ENCODE data around the gene PCSK1N. TPM values are rescaled to one million over a fixed set of nuclear protein-coding genes. Genes with fewer than 3 reads are reported as not detected.

PCSK1N gene
- total and polyA plus RNA-seq, 2 of the 13 experiments (the other 11 are each of a cell fraction or from before 2014, with no cell fraction given): 4.5 to 14.0 TPM

DNA sequence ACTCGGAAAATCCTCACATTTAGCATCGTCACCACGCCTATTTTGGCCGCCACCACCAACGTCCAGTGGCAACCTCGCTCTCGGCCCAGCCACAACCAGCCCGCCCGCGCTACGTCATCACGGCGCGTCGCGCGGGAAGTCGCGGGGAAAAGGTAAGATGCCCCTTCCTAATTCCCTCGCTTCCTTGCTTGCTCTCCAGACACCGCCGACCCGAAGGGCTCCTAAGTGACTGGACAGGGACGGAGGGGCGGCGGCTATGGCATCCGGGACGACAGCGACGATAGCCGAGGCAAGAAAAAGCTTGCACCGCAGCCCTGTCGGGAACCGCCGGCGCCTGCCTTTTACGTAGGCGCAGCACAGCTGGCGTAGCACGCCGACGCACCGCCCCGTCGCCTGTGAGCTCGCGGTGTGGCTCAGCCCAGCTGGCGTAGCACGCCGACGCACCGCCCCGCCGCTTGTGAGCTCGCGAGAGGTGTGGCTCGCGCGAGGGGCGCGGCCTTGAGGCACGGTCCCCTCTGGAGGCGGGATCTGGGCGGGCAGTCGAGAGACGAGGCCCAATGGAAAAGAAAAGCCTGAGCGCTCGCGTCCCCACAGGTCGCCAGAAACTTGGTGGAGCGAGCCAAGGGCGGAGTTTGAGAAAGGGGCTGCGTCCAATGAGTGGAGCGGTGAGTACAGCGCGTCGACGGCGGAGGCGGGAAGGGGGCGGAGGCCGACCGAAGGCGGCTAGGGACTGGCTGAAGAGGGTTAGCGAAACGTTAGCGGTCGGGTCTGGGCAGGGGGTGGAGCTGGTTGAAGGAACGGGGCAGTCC, 33.9 kb downstream of the PCSK1N start, which contains the start of gene HDAC6 (continued):
- no peak for TF ChIP-seq ZNF816 (CRISPR knock-in tag; IDR thresholded peaks at IDR 0.05; ENCODE audit: borderline replicate concordance)
- TF ChIP-seq, protein P1, sequence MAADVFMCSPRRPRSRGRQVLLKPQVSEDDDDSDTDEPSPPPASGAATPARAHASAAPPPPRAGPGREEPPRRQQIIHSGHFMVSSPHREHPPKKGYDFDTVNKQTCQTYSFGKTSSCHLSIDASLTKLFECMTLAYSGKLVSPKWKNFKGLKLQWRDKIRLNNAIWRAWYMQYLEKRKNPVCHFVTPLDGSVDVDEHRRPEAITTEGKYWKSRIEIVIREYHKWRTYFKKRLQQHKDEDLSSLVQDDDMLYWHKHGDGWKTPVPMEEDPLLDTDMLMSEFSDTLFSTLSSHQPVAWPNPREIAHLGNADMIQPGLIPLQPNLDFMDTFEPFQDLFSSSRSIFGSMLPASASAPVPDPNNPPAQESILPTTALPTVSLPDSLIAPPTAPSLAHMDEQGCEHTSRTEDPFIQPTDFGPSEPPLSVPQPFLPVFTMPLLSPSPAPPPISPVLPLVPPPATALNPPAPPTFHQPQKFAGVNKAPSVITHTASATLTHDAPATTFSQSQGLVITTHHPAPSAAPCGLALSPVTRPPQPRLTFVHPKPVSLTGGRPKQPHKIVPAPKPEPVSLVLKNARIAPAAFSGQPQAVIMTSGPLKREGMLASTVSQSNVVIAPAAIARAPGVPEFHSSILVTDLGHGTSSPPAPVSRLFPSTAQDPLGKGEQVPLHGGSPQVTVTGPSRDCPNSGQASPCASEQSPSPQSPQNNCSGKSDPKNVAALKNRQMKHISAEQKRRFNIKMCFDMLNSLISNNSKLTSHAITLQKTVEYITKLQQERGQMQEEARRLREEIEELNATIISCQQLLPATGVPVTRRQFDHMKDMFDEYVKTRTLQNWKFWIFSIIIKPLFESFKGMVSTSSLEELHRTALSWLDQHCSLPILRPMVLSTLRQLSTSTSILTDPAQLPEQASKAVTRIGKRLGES (CRISPR knock-in tag; IDR thresholded peaks at IDR 0.05; ENCODE audit: borderline replicate concordance): no peak
- TF ChIP-seq, protein P2, sequence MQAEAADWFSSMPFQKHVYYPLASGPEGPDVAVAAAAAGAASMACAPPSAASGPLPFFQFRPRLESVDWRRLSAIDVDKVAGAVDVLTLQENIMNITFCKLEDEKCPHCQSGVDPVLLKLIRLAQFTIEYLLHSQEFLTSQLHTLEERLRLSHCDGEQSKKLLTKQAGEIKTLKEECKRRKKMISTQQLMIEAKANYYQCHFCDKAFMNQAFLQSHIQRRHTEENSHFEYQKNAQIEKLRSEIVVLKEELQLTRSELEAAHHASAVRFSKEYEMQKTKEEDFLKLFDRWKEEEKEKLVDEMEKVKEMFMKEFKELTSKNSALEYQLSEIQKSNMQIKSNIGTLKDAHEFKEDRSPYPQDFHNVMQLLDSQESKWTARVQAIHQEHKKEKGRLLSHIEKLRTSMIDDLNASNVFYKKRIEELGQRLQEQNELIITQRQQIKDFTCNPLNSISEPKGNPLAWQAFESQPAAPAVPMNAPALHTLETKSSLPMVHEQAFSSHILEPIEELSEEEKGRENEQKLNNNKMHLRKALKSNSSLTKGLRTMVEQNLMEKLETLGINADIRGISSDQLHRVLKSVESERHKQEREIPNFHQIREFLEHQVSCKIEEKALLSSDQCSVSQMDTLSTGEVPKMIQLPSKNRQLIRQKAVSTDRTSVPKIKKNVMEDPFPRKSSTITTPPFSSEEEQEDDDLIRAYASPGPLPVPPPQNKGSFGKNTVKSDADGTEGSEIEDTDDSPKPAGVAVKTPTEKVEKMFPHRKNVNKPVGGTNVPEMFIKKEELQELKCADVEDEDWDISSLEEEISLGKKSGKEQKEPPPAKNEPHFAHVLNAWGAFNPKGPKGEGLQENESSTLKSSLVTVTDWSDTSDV (CRISPR knock-in tag; IDR thresholded peaks at IDR 0.05): no peak
- TF ChIP-seq U2AF1 (optimal IDR thresholded peaks at IDR 0.05; ENCODE audit: low read depth, low read length): no peak
- TF ChIP-seq, protein P3, sequence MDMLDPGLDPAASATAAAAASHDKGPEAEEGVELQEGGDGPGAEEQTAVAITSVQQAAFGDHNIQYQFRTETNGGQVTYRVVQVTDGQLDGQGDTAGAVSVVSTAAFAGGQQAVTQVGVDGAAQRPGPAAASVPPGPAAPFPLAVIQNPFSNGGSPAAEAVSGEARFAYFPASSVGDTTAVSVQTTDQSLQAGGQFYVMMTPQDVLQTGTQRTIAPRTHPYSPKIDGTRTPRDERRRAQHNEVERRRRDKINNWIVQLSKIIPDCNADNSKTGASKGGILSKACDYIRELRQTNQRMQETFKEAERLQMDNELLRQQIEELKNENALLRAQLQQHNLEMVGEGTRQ (IDR thresholded peaks at IDR 0.05; ENCODE audit: low read depth, low read length): no peak
- TF ChIP-seq, protein P3 (CRISPR knock-in tag; IDR thresholded peaks at IDR 0.05; ENCODE audit: borderline replicate concordance): peak; percentile 23; the same call in 1 of the 2 replicates
- TF ChIP-seq, protein P4, sequence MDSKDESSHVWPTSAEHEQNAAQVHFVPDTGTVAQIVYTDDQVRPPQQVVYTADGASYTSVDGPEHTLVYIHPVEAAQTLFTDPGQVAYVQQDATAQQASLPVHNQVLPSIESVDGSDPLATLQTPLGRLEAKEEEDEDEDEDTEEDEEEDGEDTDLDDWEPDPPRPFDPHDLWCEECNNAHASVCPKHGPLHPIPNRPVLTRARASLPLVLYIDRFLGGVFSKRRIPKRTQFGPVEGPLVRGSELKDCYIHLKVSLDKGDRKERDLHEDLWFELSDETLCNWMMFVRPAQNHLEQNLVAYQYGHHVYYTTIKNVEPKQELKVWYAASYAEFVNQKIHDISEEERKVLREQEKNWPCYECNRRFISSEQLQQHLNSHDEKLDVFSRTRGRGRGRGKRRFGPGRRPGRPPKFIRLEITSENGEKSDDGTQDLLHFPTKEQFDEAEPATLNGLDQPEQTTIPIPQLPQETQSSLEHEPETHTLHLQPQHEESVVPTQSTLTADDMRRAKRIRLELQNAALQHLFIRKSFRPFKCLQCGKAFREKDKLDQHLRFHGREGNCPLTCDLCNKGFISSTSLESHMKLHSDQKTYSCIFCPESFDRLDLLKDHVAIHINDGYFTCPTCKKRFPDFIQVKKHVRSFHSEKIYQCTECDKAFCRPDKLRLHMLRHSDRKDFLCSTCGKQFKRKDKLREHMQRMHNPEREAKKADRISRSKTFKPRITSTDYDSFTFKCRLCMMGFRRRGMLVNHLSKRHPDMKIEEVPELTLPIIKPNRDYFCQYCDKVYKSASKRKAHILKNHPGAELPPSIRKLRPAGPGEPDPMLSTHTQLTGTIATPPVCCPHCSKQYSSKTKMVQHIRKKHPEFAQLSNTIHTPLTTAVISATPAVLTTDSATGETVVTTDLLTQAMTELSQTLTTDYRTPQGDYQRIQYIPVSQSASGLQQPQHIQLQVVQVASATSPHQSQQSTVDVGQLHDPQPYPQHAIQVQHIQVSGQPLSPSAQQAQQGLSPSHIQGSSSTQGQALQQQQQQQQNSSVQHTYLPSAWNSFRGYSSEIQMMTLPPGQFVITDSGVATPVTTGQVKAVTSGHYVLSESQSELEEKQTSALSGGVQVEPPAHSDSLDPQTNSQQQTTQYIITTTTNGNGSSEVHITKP (CRISPR knock-in tag; IDR thresholded peaks at IDR 0.05; ENCODE audit: low read depth): no peak; the same call in 1 of the 2 replicates
- no peak for TF ChIP-seq NFATC3 (CRISPR knock-in tag; IDR thresholded peaks at IDR 0.05)
- no peak; the same call in 1 of the 2 replicates for TF ChIP-seq ZBTB21 (CRISPR knock-in tag; IDR thresholded peaks at IDR 0.05)
- TF ChIP-seq, protein P5, sequence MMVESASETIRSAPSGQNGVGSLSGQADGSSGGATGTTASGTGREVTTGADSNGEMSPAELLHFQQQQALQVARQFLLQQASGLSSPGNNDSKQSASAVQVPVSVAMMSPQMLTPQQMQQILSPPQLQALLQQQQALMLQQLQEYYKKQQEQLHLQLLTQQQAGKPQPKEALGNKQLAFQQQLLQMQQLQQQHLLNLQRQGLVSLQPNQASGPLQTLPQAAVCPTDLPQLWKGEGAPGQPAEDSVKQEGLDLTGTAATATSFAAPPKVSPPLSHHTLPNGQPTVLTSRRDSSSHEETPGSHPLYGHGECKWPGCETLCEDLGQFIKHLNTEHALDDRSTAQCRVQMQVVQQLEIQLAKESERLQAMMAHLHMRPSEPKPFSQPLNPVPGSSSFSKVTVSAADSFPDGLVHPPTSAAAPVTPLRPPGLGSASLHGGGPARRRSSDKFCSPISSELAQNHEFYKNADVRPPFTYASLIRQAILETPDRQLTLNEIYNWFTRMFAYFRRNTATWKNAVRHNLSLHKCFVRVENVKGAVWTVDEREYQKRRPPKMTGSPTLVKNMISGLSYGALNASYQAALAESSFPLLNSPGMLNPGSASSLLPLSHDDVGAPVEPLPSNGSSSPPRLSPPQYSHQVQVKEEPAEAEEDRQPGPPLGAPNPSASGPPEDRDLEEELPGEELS (CRISPR knock-in tag; IDR thresholded peaks at IDR 0.05): no peak
- no peak for TF ChIP-seq ZMYM3 (CRISPR knock-in tag; IDR thresholded peaks at IDR 0.05)
